Suprapubic skin (tissue), 4 donors: Measurements from ENCODE around the gene EPB41L4A. TPM values are rescaled to one million over a fixed set of nuclear protein-coding genes. Genes with fewer than 3 reads are reported as not detected.

Experiments
- DNase-seq, 2 donors: peaks; one replicate each; pipeline ENCODE4 v3.0.0-alpha.2; 2019; ENCODE audit warnings: low spot score in 2 of 2
- H3K27ac ChIP-seq: fragments of 200-600 bp; sonication (generic); one replicate; pipeline ENCODE4 v1.5.1; 2019
- H3K27me3 ChIP-seq: fragments of 200-600 bp; sonication (generic); one replicate; pipeline ENCODE4 v1.5.1; 2019
- H3K36me3 ChIP-seq: fragments of 200-600 bp; sonication (generic); one replicate; pipeline ENCODE4 v1.5.1; 2019
- H3K4me1 ChIP-seq: fragments of 200-600 bp; sonication (generic); one replicate; pipeline ENCODE4 v1.5.1; 2019
- H3K4me3 ChIP-seq: fragments of 200-600 bp; sonication (generic); one replicate; pipeline ENCODE4 v1.5.1; 2019; ENCODE audit warnings: mild to moderate bottlenecking
- H3K9me3 ChIP-seq: fragments of 200-600 bp; sonication (generic); one replicate; pipeline ENCODE4 v1.5.1; 2019
- CTCF ChIP-seq, 2 donors: fragments of 200-600 bp in 1 of 2; fragments of 450-650 bp in 1 of 2; sonication (generic) in 1 of 2; IDR thresholded peaks; one replicate each; pipeline ENCODE4 v1.5.1; 2016 to 2019; ENCODE audit warnings: antibody characterized with exemption in 2 of 2, mild to moderate bottlenecking in 1 of 2, moderate library complexity in 1 of 2
- EP300 ChIP-seq: sonication (generic); formaldehyde crosslinking; IDR thresholded peaks from one replicate; pipeline ENCODE4 v1.6.1; 2017; ENCODE audit warnings: antibody characterized with exemption
- POLR2A ChIP-seq, 2 donors: fragments of 450-650 bp; IDR thresholded peaks; one replicate each; pipeline ENCODE4 v1.6.1; 2017; ENCODE audit warnings: antibody characterized with exemption in 2 of 2, mild to moderate bottlenecking in 2 of 2, moderate library complexity in 2 of 2
- POLR2AphosphoS5 ChIP-seq, 3 donors: sonication (generic); formaldehyde crosslinking; IDR thresholded peaks; one replicate each; pipeline ENCODE4 v1.6.1; 2017; ENCODE audit warnings: antibody characterized with exemption in 3 of 3
- WGBS: methylation state at CpG from one replicate; pipeline ENCODE4 v1.1.5; 2018; 5-methylcytosine and 5-hydroxymethylcytosine counted together
- total RNA-seq, 4 donors: library from RNA; depleted of rRNA; stranded (reverse); fragments of >200 nt; gene quantifications; one replicate each; pipeline ENCODE4 v1.1.0, GENCODE V29; 2016

The EPB41L4A gene
- total RNA-seq, 4 donors from 2014 or later = 8.5 to 31.9 (median 12.8) TPM

GRCh38 chr5:112308608-112309007, 110.5 kb downstream of the EPB41L4A start:
- TF ChIP-seq POLR2A (IDR thresholded peaks at IDR 0.05) (no peak), EP300 (no peak), POLR2AphosphoS5 (IDR thresholded peaks at IDR 0.05) (no peak), CTCF (IDR thresholded peaks at IDR 0.05) (no peak)
- WGBS = 66% methylated on average over 1 of the region's 1 CpG

GRCh38 chr5:112306956-112307355, 112.1 kb downstream of the EPB41L4A start:
- H3K4me1 ChIP-seq = no peaks in the 10 kb centered on the region
- no peak overlapping the region for H3K4me3 ChIP-seq
- H3K36me3 ChIP-seq = no peaks in the 10 kb centered on the region
- TF ChIP-seq CTCF (IDR thresholded peaks at IDR 0.05) (no peak), POLR2A (IDR thresholded peaks at IDR 0.05) (no peak), EP300 (no peak), POLR2AphosphoS5 (IDR thresholded peaks at IDR 0.05) (no peak)
- no peak for DNase-seq
- H3K27me3 ChIP-seq = no peaks in the 10 kb centered on the region
- 72% methylated on average over 2 of the region's 2 CpGs for WGBS
- no peaks in the 10 kb centered on the region for H3K9me3 ChIP-seq
- no peak overlapping the region for H3K27ac ChIP-seq

More at GRCh38 chr5:112308608-112309007, 110.5 kb downstream of the EPB41L4A start:
- no peak for DNase-seq
- Histone ChIP-seq H3K9me3 (no peaks in the 10 kb centered on the region), H3K27ac (no peak overlapping the region), H3K4me3 (no peak overlapping the region), H3K4me1 (no peaks in the 10 kb centered on the region), H3K27me3 (no peaks in the 10 kb centered on the region), H3K36me3 (no peaks in the 10 kb centered on the region)

GRCh38 chr5:112304743-112305142, 114.3 kb downstream of the EPB41L4A start:
- Histone ChIP-seq H3K4me1 (no peaks in the 10 kb centered on the region), H3K4me3 (no peak overlapping the region), H3K27me3 (no peaks in the 10 kb centered on the region), H3K36me3 (no peaks in the 10 kb centered on the region), H3K9me3 (peaks cover under 1% of the 10 kb centered on the region), H3K27ac (no peak overlapping the region)
- 99% methylated on average over 2 of the region's 2 CpGs for whole genome bisulfite sequencing
- TF ChIP-seq POLR2AphosphoS5 (IDR thresholded peaks at IDR 0.05) = no peak
- TF ChIP-seq POLR2A (IDR thresholded peaks at IDR 0.05) = no peak
- no peak for TF ChIP-seq CTCF (IDR thresholded peaks at IDR 0.05)
- TF ChIP-seq EP300 = no peak
- no peak for DNase-seq

- Histone ChIP-seq H3K36me3 (no peaks in the 10 kb centered on the region), H3K4me1 (no peaks in the 10 kb centered on the region), H3K9me3 (peaks cover 7% of the 10 kb centered on the region), H3K4me3 (no peak overlapping the region), H3K27ac (no peak overlapping the region), H3K27me3 (no peaks in the 10 kb centered on the region)
- DNase-seq = no peak
- WGBS = 95% methylated on average over 4 of the region's 4 CpGs
- TF ChIP-seq POLR2A (IDR thresholded peaks at IDR 0.05) = no peak
- TF ChIP-seq POLR2AphosphoS5 (IDR thresholded peaks at IDR 0.05) = no peak
- TF ChIP-seq EP300 = no peak
- no peak for TF ChIP-seq CTCF (IDR thresholded peaks at IDR 0.05)
These were observed 115.4 kb downstream of the EPB41L4A start for GRCh38 chr5:112303685-112304084.

- TF ChIP-seq POLR2AphosphoS5 (IDR thresholded peaks at IDR 0.05) (no peak), EP300 (no peak), CTCF (IDR thresholded peaks at IDR 0.05) (no peak), POLR2A (IDR thresholded peaks at IDR 0.05) (no peak)
- no peaks in the 10 kb centered on the region for H3K4me1 ChIP-seq
- no peak overlapping the region for H3K4me3 ChIP-seq
- WGBS = 96% methylated on average over 5 of the region's 5 CpGs
- H3K27ac ChIP-seq = no peak overlapping the region
- H3K9me3 ChIP-seq = peaks cover 6% of the 10 kb centered on the region
- H3K36me3 ChIP-seq = no peaks in the 10 kb centered on the region
- no peaks in the 10 kb centered on the region for H3K27me3 ChIP-seq
- no peak for DNase-seq
These were observed 125.0 kb downstream of the EPB41L4A start for GRCh38 chr5:112294126-112294525.
